CD4-positive, alpha-beta T cell treated with Interleukin-4 for 1 hour (primary cell): ENCODE results near the gene MCL1.
A peak's percentile ranks its signal among the peaks of the same experiment; 100 is the strongest.
"Not testable (repeated sequence)": the region's sequence is repeated elsewhere in the genome, so short reads cannot be mapped to it uniquely, and the experiment has no call there.

Experiments used
- DNase-seq, 2 donors: peaks; one replicate each; pipeline ENCODE4 v3.0.0-alpha.2; 2020 to 2022

Gene MCL1

DNA sequence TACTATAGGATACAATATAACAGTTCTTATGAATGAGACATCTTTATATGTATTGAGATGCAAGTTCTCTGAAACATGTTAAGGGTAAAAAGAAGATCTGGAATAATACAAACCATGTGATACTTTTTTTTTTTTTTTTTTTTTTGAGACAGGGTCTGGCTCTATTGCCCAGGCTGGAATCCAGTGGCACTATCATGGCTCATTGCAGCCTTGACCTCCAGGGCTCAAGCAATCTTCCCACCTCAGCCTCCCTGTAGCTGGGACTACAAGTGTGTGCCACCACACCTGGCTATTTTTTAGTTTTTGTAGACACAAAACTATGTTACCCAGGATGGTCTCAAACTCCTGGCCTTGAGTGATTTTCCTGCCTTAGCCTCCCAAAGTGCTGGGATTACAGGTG, 22.1 kb upstream of the MCL1 start:
- no peak for DNase-seq

DNA sequence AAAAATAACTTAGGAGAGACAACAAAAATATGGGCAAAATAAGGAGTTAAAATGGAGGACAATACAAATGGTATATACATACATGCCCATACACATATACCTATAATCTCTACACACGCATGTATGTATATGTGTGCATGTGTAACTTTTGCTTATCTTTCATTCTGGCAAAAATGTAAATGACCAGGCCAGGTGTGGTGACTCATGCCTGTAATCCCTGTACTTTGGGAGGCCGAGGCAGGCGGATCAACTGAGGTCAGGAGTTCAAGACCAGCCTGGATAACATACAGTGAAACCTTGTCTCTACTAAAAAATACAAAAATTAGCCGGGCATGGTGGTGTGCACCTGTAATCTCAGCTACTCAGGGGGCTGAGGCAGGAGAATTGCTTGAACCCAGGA, 18.9 kb upstream of the MCL1 start:
- DNase-seq, result not testable (repeated sequence)

DNA sequence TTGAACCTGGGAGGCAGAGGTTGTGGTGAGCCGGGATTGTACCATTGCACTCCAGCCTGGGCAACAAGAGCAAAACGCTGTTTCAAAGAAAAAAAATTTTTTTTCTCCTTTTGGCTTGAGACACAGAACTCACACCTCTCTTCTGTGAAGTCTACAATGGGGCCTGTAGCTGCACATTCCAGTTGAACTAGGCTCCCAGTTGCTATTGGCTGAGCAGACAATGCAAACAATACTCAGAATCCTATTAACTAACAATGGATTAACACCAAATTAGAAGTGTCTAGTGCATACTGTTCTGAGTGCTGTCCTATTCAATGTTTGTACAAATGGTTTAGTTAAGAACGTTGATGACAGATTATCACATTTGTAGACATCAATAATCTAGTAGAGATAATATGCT, 17.6 kb upstream of the MCL1 start:
- no peak for DNase-seq

DNA sequence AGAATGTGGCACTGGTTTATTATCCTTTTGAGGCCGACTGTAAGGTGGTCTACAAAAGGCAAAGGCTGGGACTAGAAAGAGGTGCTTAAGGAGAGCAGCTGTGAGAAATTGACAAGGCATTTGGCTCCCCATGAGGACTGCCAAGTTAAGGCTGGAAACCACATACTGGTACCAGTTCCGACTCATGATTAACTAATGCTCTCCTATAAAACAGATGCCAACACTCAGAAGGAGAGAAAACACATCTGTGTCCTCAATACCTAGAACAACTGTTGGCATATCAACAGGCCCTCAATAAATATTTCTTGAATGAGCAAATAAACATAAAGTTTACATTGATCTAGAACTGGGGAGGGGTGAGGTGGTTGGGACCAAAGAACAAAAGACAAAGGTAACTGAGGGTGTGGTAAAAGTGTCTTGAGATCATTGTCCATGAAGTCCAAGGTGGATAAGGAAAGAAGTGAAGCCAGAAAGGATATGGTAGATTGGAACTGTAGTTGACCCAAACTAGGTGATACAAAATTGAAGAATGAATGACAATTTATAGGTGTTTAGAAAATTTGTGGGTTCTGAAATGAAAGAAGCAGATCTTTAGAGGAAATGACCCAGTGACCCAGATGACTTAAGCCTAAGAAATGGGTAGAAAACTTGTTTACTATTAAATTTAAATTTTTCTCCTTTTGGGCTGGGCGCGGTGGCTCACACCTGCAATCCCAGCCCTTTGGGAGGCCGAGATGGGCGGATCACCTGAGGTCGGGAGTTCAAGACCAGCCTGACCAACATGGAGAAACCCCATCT, 16.9 kb upstream of the MCL1 start:
- DNase-seq, result no peak

DNA sequence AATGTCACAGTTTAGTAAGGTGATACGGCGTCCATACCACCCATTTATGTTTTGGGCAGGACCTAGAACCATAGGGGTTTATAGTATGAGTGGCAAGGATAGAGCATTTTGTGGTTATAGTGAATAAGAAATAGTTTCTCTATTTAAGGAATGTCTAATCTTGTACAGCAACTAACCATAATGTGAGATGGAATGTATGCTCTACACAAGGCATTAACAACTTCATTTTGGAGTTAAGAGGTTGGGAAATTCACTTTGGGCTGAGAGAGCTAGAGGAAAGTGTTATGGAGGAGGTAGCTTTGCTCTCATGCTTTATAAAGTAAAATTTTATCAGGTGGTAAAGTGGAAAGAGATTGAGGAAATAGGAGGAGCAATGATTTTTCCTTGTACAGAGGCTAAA, 3.0 kb upstream of the MCL1 start:
- no peak for DNase-seq

DNA sequence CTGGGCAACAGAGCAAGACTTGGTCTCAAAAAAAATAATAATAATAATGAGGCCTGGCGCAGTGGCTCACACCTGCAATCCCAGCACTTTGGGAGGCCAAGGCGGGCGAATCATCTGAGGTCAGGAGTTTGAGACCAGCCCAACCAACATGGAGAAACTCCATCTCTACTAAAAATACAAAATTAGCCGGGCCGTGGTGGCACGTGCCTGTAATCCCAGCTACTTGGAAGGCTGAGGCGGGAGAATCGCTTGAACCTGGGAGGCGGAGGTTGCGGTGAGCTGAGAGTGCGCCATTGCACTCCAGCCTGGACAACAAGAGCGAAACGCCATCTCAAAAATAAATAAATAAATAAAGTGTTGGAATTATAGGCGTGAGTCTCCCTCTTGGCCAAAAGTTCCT, 2.6 kb upstream of the MCL1 start:
- DNase-seq, result not testable (repeated sequence)

DNA sequence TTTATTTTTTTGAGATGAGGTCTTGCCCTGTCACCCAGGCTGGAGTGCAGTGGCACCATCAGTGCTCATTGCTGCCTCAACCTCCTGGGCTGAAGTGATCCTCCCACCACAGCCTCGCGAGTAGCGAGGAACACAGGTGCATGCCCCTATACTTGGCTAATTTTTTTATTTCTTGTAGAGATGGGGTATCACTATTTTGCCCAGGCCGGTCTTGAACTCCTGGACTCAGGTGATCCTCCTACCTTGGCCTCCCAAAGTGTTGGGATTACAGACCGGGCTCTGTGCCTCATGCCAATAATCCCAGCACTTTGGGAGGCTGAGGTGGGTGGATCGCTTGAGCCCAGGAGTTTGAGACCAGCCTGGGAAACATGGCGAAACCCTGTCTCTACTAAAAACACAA, 2.0 kb upstream of the MCL1 start:
- not testable (repeated sequence) for DNase-seq

DNA sequence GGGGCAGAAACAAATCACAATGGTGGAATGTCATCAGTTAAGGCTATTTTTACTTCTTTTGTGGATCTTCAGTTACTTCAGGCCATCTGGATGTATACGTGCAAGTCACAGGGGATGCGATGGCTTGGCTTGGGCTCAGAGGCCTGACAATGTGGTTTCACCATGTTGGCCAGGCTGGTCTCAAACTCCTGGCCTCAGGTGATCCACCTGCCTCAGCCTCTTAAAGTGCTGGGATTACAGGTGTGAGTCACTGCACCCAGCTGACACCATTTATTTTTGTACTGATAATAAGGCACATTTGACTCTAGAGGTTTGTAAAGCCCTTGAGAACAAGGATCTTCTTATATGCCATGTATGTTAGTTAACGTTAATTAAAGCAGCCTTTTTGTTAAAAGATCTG, 1.6 kb upstream of the MCL1 start:
- DNase-seq, result not testable (repeated sequence)

DNA sequence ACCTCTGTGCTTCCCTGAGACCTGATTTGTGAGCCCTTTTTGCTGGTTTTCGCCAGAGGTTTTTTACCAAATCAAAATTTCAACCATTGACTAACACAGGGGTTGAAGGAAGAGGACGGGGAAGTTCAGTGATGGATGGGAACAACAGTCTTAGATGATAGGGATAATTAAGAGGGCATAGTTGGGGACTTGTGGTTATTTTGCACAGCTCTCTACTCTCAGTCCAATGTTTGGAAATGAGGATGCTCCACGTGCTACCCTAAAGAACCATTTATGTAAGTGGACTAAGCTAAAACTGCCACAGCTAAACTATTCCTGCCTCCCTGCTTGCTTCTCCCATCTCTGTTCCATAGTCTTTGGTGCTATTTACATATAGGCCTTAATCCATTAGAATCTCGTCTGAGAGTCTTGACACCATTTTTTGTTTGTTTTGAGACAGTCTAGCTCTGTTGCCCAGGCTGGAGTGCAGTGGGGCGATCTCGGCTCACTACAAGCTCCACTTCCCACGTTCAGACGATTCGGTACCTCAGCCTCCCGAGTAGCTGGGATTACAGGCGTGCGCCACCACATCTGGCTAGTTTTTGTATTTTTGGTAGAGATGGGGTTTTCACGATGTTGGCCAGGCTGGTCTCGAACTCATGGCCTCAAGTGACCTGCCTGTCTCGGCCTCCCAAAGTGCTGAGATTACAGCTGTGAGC, 684 bp upstream of the MCL1 start:
- no peak for DNase-seq

DNA sequence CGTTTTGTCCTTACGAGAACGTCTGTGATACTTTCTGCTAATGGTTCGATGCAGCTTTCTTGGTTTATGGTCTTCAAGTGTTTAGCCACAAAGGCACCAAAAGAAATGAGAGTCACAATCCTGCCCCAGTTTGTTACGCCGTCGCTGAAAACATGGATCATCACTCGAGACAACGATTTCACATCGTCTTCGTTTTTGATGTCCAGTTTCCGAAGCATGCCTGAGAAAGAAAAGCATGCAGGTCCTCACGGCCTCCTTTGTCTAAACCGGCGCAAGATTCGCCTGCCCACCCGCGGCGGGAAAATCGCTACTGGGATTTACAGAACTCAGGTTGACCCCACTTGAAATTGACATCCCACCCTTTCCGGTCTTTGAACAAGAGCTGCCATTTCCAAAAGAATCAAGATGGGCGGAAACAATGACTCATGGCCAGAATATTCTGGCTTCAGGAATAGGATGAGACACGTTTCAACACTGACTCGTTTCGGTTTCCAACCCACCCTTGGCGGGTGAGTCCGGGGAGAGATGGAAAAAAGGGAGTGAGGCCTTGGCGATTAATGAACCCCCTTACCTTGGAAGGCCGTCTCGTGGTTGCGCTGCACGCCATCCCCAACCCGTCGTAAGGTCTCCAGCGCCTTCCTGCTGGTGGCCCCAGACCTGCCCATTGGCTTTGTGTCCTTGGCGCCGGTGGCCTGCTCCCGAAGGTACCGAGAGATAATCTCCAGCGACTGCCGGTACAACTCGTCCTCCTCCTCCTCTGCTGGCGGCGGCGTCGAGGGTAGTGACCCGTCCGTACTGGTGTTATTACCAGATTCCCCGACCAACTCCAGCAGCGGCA, 919 bp downstream of the MCL1 start:
- DNase-seq, result peak; percentile 50 to 62

DNA sequence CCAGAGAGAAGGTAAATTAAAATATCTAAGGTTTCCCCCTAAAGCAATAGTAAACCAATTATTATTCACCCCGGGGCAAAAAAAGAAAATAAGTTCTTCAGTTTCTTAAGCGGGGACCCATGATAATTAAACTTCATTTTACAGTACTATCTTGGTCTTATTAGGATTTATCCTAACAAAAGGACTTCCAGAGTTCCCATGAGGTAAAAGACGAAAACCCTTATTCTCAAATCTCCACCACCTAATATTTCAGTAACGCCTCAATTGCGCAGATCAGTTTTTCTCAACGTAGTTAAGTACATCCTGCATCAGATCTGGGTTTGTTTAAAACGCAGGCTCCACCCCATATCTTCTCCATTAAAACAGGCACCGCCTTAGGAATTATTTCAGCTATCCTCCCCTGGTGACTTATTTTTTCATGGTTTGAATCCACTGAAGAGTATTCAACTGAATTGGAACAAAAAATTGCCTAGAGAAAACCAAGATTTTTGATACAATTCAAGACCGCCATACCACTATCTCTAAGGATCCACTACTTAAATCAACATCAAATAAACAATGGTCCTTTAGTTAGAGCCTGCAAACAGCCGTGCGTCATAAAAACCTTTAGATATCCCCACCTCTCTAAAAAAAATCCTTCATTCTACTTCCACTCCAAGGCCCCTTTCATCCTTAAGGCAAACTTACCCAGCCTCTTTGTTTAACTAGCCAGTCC, 1.7 kb downstream of the MCL1 start:
- DNase-seq, result peak; percentile 31 to 63

DNA sequence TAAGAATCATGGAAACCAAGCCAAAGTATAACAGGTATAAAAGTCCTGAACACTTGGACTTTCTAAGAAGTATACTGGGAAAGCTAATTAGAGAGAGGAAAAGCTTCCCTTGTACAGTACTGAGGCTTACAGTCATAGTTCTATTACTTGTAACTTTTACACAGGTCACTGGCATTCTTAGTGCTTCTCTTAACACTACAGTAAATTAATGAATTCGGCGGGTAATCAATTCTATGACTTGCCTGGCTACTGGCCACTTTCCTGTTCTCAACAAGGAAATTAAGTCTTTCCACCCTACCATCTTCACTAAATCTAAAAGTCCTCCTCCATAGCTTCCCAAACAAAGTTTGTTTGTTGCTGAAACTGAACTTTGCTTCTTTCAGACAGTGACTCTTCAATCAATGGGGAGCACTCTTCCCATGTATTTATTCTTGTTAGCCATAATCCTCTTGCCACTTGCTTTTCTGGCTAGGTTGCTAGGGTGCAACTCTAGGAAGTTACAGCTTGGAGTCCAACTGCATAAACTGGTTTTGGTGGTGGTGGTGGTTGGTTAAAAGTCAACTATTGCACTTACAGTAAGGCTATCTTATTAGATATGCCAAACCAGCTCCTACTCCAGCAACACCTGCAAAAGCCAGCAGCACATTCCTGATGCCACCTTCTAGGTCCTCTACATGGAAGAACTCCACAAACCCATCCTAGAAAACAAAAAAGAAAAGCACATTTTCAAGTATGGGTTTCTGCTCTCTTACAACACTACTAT, 2.4 kb downstream of the MCL1 start:
- DNase-seq, result peak; percentile 15 to 49

DNA sequence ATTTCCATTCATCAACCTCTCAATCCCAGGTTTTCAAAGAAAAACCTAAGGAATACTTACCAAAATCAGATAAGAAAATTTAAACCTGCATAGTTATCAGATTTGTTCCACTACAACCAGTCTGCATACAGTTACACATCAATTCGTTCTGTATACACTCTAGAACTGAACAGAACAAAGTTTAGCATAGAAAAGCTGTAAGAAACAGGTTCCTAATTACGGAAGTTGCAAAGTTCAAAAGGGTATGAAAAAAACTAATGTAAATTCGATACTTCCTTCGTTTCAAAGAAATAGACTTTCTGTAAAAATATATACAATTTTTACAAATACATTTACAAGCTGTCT, 3.1 kb downstream of the MCL1 start:
- peak in 1 of 2 donors; percentile 35 for DNase-seq

DNA sequence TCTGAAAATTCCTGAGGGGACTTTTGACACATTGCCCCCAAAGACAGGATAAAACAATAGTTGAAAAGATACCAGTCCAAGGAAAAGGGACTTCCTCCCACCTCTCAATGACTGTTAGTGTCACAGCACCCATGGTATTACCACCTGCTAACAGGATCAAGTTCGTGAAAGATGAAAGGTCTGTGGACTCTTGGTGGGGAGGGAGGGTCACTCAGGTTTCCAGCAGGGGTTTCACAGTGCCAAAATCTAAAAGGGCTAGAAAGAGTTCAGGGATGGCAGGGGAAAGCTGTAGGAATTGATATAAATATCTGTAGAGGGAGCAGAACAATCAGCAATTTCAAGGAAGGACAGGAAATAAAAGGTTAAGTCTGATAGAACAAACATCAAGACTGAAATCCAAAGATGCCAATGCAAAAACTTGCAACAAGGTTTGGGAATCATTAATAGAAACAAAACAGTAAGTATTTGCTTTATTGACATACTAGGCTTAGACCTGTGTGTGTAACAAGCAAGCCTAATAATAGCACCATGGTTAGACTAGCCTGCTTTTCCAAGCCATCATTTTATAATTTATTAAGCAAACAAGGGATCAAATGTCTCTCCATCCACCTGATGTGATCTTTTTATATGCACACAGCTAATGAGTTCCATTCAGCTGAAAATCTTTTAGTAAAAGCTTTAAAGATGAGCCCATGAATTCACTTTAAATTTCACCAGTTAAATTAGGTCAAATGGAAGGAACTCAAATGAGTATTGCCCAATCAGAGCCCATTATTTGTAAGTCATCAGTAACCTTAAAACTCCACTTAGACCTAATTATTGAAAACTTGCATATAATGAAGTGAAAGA, 3.7 kb downstream of the MCL1 start:
- peak in 1 of 2 donors; percentile 41 for DNase-seq

DNA sequence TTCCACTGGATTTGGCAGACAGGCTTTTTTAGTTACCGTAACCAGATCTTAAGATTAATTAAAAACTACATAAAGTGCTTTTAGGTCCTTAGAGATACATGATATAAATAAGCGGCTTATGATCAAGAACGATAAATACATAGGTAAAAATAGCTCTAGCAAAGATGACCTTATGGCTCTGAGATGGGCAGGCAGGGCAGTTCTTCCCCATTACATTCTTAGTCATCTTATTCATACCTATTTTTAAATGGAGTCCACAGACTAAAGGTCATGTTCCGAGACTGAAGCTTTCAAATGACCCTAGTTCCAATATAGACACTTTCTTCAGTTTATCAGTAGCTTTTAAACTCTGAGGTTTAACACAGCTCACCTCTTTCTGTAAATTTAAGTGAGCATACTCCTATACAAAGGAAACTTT, 4.3 kb downstream of the MCL1 start:
- DNase-seq, result peak in 1 of 2 donors; percentile 35

DNA sequence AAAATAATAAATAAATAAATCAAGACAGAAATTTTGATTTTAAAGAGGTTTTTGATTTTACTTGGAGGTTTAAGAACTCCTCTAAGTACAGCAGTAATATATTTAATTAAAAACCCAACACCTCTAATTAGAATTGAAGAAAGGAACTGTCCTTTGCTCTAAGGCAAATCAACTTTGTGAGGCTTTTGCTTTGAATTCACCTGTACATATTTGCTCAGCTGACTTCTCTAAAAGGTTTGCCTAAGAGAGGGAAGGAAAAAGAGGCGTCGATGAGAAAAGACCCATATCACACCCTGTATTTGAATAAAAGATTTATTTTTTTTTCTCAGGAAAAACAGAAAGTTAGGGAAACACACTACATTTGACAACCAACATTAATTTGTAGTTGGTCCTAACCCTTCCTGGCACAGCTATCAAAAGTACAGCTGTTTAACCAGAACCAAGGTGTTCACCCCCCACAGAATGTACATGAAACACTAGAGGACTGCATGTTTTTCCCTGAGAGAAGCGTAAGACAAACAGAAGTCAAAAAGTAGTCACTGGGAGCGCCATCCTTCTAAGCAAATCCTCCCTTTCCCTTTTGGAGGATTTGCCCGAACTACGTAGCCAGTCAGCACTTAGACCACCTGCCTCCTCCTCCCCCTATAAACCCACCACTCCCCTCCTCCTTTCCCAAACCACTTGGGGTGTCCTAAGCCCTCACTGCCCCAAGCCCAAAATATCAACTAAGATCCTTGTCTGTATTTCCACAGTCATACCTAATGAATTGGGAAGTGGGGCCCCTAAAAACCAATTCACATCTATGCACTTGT, 4.9 kb downstream of the MCL1 start:
- peak; percentile 14 to 44 for DNase-seq

DNA sequence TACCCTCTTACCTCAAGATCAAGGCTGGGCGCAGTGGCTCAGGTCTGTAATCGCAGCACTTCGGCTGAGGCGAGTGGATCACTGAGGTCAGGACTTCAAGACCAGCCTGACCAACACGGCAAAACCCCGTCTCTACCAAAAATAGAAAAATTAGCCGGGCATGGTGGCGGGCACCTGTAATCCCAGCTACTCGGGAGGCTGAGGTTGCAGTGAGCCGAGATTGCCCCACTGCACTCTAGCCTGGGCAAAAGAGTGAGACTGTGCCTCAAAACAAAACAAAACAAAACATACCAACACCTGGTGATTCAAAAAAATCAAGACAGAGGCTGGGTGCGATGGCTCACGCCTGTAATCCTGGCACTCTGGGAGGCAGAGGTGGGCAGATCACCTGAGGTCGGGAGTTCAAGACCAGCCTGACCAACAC, 5.8 kb downstream of the MCL1 start:
- DNase-seq, result peak; percentile 37 to 53

DNA sequence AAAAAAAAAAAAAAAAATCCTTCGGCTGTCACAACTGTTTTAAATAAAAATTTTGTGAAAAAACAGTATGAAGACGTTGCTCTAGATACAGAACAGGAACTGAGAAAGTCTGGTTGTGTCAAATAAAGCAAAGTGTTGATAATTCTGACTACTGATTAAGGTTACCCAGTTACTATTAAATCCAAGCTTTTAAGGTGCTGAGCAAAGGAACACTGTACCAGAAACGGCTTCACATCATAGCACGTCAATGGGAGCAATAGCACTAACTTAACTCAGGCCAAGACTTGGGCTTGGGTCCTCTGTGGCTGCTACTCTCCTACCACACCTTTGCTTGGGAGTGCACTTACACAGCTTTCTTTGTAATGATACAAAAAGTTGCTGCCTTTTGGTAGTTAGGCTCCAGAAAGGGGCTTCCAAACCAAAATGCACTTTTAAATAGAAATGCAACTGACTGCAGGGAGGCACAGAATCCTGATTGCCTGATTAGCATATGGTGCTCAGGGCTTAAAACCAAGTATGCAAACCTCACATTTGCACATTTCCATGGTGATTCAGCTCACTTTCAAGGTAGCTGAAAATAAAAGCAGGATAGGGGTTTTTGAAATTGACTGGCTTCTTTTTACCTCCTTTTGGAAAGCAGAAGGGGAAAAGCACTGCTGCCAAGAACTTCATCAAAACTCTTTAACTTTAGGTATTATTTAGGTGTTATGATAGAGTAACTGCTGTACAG, 6.3 kb downstream of the MCL1 start:
- peak; percentile 35 to 50 for DNase-seq

DNA sequence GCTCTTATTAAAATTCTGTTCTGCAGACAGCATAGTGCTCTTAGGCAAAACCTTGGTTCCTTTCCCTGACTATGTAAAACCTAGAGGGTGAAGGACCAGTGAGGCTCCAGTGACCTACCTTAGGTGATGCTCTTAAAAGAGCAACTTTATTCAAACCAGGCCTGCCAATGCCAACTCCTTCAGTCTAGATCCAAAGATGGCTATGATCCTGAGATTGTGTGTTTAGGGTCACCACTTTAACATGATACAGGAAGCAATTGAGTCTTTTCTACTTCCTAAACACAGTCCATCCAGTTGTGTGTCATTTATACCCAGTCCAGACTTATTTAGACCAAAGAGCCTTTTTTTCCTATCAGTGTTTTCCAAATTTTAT, 10.8 kb downstream of the MCL1 start:
- DNase-seq, result peak in 1 of 2 donors; percentile 60
